Erythroblast (primary cell): ENCODE measurements around the gene EPHB2.
"Not testable (repeated sequence)": the region's sequence is repeated elsewhere in the genome, so short reads cannot be mapped to it uniquely, and the experiment has no call there.

Experiments
- GATA1 ChIP-seq: IDR thresholded peaks from 2 replicates; pipeline ENCODE4 v1.6.1; 2011; ENCODE audit warnings: low read depth, mild to moderate bottlenecking, control low read depth, low read length, moderate library complexity
- POLR2A ChIP-seq: IDR thresholded peaks from 2 replicates; pipeline ENCODE4 v1.6.1; 2011; ENCODE audit warnings: mild to moderate bottlenecking, low read length

GRCh38 chr1:22668840-22669239 lies 41.8 kb upstream of the EPHB2 start:
- not testable (repeated sequence) for TF ChIP-seq POLR2A, GATA1
